ENCODE results near the gene MTG1.
"Not testable (repeated sequence)": the region's sequence is repeated elsewhere in the genome, so short reads cannot be mapped to it uniquely, and the experiment has no call there.

Gene MTG1

GRCh38 chr10:133358925-133359310 is 35.0 kb upstream of the MTG1 start:
- no peak for DNase-seq

DNA sequence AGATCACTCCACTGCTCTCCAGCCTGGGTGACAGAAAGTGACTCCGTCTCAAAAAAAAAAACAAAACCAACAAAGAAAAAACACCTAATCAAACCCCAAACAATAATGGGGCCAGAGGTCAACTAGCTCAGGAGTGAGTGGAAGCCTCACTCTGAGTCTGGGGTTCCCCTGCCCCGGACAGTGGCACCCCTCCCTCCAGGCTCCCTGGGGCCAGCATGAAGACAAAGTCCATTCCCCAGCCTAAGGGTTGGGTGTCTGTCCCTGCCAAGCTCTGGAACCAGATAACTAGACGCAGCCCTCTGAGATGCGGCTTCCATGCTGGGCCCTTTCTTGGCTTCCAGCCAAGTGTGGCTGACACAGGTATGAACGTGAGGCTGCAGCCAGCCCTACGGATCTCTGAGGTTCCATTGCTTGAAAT is 34.4 kb upstream of the MTG1 start:
- DNase-seq, result no peak

- DNase-seq, result no peak
Observed at GRCh38 chr10:133359972-133360610, 33.9 kb upstream of the MTG1 start.

DNA sequence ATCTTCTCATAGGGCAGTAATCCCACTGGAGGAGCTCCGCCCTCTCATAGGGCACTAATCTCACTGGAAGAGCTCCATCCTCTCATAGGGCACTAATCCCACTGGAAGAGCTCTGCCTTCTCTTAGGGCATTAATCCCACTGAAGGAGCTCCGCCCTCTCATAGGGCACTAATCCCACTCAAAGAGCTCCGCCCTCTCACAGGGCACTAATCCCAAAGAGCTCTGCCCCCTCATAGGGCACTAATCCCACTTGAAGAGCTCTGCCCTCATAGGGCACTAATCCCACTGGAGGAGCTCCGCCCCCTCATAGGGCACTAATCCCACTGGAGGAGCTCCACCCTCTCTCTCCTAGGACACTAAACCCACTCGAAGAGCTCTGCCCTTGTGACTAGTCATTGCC is 32.7 kb upstream of the MTG1 start:
- no peak for DNase-seq

GRCh38 chr10:133361773-133362441 is 32.0 kb upstream of the MTG1 start:
- DNase-seq, result no peak

DNA sequence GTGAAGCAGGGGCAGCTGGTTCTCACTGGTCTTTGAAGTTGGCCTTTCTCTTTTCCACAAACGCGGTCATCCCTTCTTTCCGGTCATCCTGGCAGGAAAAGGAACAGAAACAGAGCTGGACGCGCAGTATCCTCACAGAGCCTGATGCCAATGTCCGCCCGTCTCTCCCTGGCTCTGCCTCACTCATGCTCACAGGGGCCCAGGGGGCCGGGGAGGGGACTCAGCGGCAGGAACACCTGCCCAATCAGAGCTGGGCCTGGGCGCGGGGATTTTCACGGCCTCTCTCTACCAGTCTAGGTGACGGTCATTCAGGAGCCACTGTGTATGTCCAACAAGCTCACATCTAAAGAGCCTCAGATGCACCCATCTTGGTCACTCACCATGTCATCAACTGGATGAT is 31.1 kb upstream of the MTG1 start:
- DNase-seq, result no peak

- no peak for DNase-seq
Observed at GRCh38 chr10:133364645-133365431, 29.1 kb upstream of the MTG1 start.

DNA sequence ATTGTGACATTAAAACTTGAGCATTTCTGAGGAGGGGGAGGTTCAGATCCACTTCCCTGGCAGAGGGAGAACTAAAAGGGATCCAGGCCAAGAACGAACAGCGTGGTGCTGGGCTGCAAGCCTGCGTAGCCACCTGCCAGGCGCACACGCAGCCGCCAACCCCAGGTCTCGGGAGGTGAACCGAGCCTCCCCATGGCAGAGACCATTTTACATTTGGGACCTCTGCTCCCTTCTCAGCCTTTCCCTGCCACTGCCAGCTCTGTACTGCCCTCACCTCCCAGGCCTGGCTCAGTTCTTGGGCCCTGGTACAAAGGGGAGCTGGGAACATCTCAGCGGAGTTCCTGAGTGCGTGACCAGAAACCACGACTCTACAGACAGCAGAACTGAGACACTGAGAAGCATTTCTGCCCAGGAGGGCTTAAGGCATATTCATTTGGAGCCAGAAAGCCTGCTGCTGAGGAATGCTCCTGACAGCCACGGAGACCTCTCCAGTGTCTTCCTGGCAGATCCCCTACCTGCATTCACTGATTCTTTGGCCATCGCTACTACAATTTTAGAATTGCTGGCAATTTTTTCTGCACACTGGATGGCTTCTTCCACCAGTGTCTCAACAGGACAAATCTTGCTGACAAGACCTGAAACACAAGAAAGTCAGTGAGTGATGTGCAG is 28.4 kb upstream of the MTG1 start:
- DNase-seq, result no peak

DNA sequence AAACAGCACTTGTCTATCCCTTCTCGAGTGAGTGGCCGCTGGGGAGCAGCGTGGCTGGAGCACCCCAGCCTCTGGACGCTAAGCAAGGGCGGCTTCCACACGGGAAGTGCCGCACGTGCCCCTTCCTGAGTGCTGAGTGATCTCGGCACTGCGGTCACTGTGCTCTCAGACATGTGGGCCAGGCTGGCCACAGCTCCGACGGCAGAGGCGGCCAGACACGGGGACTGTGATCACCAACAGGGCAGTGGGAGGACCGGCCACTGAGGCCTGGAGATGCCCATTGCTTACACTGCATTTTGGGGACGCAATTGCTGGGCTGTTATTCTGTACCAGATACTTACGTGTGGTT is 27.9 kb upstream of the MTG1 start:
- no peak for DNase-seq

- no peak for DNase-seq
Observed at GRCh38 chr10:133366751-133367150, 27.2 kb upstream of the MTG1 start.

DNA sequence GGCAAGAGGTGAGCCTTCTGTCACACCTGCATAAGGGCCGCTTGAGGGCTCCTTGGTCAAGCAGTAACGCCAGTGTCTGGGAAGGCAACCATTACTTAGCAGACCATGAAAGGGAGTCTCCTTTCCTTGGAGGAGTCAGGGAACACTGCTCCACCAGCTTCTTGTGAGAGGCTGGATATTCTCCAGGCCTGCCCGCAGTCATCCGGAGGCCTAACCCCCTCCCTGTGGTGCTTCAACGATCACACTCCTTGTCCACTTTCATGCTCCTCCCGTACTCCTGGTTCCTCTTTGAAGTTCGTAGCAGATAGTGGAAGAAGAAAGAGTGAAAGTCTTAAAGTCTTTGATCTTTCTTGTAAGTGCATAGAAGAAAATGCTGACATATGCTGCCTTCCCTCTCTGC is 26.5 kb upstream of the MTG1 start:
- DNase-seq, result not testable (repeated sequence)

GRCh38 chr10:133368153-133368552 is 25.8 kb upstream of the MTG1 start:
- no peak for DNase-seq

DNA sequence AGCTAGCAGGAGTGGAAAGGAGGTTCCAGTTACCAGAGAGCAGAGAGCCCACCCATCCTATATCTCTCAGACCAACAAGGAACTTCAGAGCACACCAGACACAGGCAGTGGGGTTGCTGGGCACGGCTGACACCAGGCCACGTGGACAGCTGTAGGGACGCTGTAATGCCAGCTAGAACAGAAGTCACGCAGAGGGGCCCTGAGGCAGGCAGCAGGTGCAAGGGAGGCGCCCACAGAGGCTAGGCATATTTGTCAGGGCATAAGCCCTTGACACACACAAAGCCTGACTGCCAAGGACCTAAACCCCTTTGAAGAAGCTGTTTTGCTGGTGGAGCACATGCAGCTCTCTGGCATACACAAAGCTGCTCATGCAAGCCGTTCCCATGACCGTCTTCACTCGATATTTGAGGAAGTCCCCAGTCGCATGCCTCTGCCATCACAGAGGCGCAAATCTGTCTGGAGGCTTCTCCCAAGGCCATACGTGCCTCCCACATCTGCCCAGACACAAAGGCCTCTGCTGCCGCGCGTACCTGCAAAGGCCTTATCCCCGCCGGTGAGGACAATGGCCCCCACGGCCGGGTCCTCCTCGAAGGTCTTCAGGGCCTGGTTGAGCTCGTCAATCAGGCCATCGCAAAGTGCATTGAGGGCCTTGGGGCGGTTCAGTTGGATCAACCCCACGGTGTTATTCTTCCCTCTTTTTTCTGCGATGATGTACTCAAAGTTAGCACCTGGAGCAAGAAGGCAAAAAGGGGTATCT is 23.7 kb upstream of the MTG1 start:
- no peak for DNase-seq

GRCh38 chr10:133372507-133372906 is 21.4 kb upstream of the MTG1 start:
- no peak for DNase-seq

DNA sequence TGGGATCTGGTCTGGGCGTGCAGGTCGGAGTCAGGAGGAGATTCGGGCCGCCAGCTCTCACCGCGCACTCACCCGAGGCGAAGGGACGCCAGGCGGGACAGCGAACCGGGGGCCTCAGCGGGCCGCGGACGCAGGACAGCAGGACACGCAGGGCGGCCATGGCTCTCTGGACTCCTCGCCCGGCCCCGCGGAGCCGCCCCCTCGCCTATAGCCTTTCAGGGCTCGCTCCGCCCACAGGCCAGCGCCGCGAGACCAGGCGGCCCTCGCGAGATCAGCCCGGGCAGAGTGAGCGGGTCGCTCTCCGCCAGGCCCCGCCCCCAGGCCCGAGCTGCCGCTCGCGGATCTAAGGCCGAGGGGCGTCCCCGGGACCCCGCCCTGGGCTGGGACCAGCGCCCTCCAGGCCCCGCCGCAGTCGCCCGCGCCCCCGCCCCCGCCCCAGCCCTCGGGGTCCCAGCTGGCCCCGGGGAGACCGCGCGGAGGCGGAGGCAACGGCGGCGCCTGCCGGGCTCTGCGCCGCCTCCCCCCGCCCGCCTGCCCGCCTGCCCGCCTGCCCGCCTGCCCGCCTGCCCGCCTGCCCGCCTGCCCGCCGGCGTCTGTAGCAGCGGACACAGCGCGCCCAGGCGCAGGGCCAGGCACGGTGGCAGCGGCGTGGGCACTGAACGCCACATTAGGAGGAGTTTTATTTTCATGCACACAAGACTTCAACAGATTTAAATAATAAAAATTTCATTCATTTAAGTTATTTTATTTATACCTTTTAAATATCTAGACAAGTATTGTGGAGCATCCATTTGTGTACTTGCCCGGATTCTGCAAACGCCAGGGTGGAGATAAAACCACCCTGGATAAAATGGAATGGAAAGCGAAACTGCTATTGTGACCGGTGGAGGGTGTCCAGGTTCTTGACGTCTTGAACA is 20.5 kb upstream of the MTG1 start, which contains the start of gene ECHS1:
Gene ECHS1, minus strand, starts transcription at position 181 of the 917 bp plus-strand sequence. Its CDS starts 21 bp downstream, at position 160.
- DNase-seq, result peak in 55 of 56 donors; percentile 45 to 97 (median 86)

DNA sequence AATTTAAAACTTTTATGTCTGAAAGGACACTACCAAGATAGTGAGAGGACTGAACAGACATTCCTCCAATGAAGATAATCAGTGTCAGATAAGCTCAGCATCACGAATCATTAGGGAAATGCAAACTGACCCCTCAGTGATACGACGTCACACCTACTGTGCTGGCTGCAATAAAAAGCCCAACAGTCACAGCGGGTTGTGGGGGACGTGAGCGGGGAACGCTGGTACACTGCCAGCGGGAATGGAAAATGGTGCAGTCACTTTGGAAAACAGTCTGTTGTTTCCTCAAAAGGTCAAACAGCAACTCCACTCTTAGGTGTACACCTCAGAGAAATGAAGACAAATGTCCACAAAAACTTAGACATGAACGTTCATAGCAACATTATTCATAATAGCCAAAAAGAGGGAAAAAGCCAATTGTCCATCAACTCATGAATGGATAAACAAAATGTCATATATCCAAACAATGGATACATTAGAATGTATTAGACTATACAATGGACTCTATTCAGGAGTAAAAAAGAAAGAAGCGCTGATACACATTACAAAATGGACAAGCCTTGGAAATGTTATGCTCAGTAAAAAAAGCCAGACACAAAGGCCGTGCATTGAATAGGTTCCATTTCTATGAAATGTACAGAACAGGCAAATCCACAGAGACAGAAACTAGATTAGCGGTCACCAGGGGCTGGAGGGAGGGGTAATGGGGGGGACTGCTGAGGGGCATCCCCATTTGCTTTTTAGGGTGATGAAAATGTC is 18.4 kb upstream of the MTG1 start:
- DNase-seq, result peak in 4 of 56 donors; percentile 14 to 32 (median 28)

DNA sequence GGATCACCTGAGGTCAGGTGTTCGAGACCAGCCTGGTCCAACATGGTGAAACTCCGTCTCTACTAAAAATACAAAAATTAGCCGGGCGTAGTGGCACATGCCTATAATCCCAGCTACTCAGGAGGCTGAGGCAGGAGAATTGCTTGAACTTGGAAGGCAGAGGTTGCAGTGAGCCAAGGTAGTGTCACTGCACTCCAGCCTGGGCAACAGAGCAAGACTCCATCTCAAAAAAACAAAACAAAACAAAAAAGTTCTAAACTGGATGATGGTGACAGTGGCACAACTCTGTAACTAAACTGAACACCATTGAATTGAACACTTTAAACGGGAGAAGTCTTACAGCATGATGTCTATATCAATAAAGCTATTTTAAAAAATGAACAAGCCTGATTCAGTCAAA is 17.8 kb upstream of the MTG1 start:
- not testable (repeated sequence) for DNase-seq

GRCh38 chr10:133377025-133377817 is 16.7 kb upstream of the MTG1 start:
- no peak for DNase-seq

Data from nucleus accumbens (tissue), 56 donors.